Hepatocyte (in vitro differentiated cells): ENCODE results near the gene SH3PXD2B. TPM values are rescaled to one million over a fixed set of nuclear protein-coding genes. Genes with fewer than 3 reads are reported as not detected.

ENCODE experiments used
- DNase-seq: peaks from one replicate; pipeline ENCODE4 v3.0.0-alpha.2; 2016; ENCODE audit warnings: low spot score
- H2AFZ ChIP-seq: fragments of 200-600 bp; sonication (generic); 2 replicates; pipeline ENCODE4 v1.6.0; 2016; ENCODE audit warnings: antibody characterized with exemption, mild to moderate bottlenecking
- H3K27ac ChIP-seq: fragments of 200-600 bp; sonication (generic); 2 replicates; pipeline ENCODE4 v1.5.1; 2016; ENCODE audit warnings: mild to moderate bottlenecking
- H3K27me3 ChIP-seq: fragments of 200-600 bp; sonication (generic); 2 replicates; pipeline ENCODE4 v1.6.1; 2016
- H3K36me3 ChIP-seq: fragments of 200-600 bp; sonication (generic); replicated peaks from 2 replicates; pipeline ENCODE4 v1.5.1; 2016; ENCODE audit warnings: low read depth; ENCODE audit not compliant: insufficient read depth
- H3K4me1 ChIP-seq: fragments of 200-600 bp; sonication (generic); 2 replicates; pipeline ENCODE4 v1.5.1; 2016; ENCODE audit warnings: mild to moderate bottlenecking, moderate library complexity; ENCODE audit not compliant: insufficient read depth
- H3K4me2 ChIP-seq: fragments of 200-600 bp; sonication (generic); 2 replicates; pipeline ENCODE4 v1.6.0; 2016
- H3K4me3 ChIP-seq: fragments of 200-600 bp; sonication (generic); 2 replicates; pipeline ENCODE4 v1.5.1; 2016; ENCODE audit warnings: mild to moderate bottlenecking
- H3K79me2 ChIP-seq: fragments of 200-600 bp; sonication (generic); 2 replicates; pipeline ENCODE4 v1.6.0; 2017; ENCODE audit warnings: mild to moderate bottlenecking
- H3K9me2 ChIP-seq: fragments of 200-600 bp; sonication (generic); replicated peaks from 2 replicates; pipeline ENCODE4 v1.6.0; 2017; ENCODE audit warnings: mild to moderate bottlenecking; ENCODE audit not compliant: insufficient read depth
- H3K9me3 ChIP-seq: fragments of 200-600 bp; sonication (generic); 2 replicates; pipeline ENCODE4 v1.5.1; 2016; ENCODE audit warnings: low read depth, mild to moderate bottlenecking
- H4K20me1 ChIP-seq: fragments of 200-600 bp; sonication (generic); 2 replicates; pipeline ENCODE4 v1.6.0; 2016; ENCODE audit warnings: mild to moderate bottlenecking; ENCODE audit not compliant: insufficient read depth, poor library complexity, severe bottlenecking
- CTCF ChIP-seq: fragments of 200-600 bp; sonication (generic); IDR thresholded peaks from 2 replicates; pipeline ENCODE4 v1.5.1; 2016; ENCODE audit warnings: antibody characterized with exemption, mild to moderate bottlenecking; ENCODE audit not compliant: poor library complexity
- EZH2 ChIP-seq: fragments of 200-600 bp; sonication (generic); IDR thresholded peaks from 2 replicates; pipeline ENCODE4 v1.6.1; 2016; ENCODE audit warnings: antibody characterized with exemption, mild to moderate bottlenecking, borderline replicate concordance
- EZH2phosphoT487 ChIP-seq: fragments of 200-600 bp; sonication (generic); IDR thresholded peaks from one replicate; pipeline ENCODE4 v1.6.1; 2018; ENCODE audit warnings: antibody characterized with exemption, mild to moderate bottlenecking, low read depth, moderate library complexity; ENCODE audit not compliant: unreplicated experiment, severe bottlenecking
- WGBS: methylation state at CpG from one replicate; pipeline ENCODE4 v1.1.6; 2016; ENCODE audit warnings: low lambda C conversion rate; ENCODE audit errors: missing lambda C conversion rate; 5-methylcytosine and 5-hydroxymethylcytosine counted together
- polyA plus RNA-seq: library from polyadenylated mRNA; unstranded; fragments of >200 nt; fragmentation: Nextera tagmentation; extraction: Ambion mirVana; gene quantifications from 2 replicates; pipeline ENCODE4 v1.2.1, GENCODE V29; 2016
- total RNA-seq: library from RNA; depleted of rRNA; stranded (reverse); fragments of >200 nt; gene quantifications from 2 replicates; pipeline ENCODE4 v1.2.3, GENCODE V29; 2014

The SH3PXD2B gene
- total and polyA plus RNA-seq, 2 experiments from 2014 or later: 27.8 to 28.5 TPM

- H3K27ac ChIP-seq: no peak overlapping the region
These were observed 114.8 kb downstream of the SH3PXD2B start for GRCh38 chr5:172339264-172340180.

GRCh38 chr5:172336676-172337285 is 117.5 kb downstream of the SH3PXD2B start:
- Histone ChIP-seq H3K4me2 (no peak overlapping the region), H2AFZ (no peak overlapping the region), H3K9me2 (no peaks in the 10 kb centered on the region), H4K20me1 (no peaks in the 10 kb centered on the region), H3K27ac (no peak overlapping the region), H3K9me3 (no peaks in the 10 kb centered on the region), H3K4me1 (no peaks in the 10 kb centered on the region), H3K4me3 (no peak overlapping the region), H3K27me3 (no peaks in the 10 kb centered on the region), H3K79me2 (no peaks in the 10 kb centered on the region), H3K36me3 (no peaks in the 10 kb centered on the region)
- TF ChIP-seq EZH2: no peak
- TF ChIP-seq EZH2phosphoT487: no peak
- no peak for TF ChIP-seq CTCF
- no peak for DNase-seq
- 86% methylated on average over 9 of the region's 9 CpGs for WGBS

More at GRCh38 chr5:172339264-172340180, 114.8 kb downstream of the SH3PXD2B start:
- H3K79me2 ChIP-seq: no peaks in the 10 kb centered on the region
- H3K9me3 ChIP-seq: no peaks in the 10 kb centered on the region
- 95% methylated on average over 35 of the region's 35 CpGs for WGBS
- no peak overlapping the region for H2AFZ ChIP-seq
- TF ChIP-seq EZH2phosphoT487 (no peak), EZH2 (no peak)
- H3K36me3 ChIP-seq: no peaks in the 10 kb centered on the region
- no peaks in the 10 kb centered on the region for H4K20me1 ChIP-seq
- H3K27me3 ChIP-seq: no peaks in the 10 kb centered on the region
- H3K9me2 ChIP-seq: no peaks in the 10 kb centered on the region
- no peaks in the 10 kb centered on the region for H3K4me1 ChIP-seq
- no peak overlapping the region for H3K4me2 ChIP-seq
- no peak for DNase-seq
- H3K4me3 ChIP-seq: no peak overlapping the region

- Histone ChIP-seq H3K4me3 (no peak overlapping the region), H3K9me2 (no peaks in the 10 kb centered on the region), H3K4me2 (no peak overlapping the region), H4K20me1 (no peaks in the 10 kb centered on the region), H3K27me3 (no peaks in the 10 kb centered on the region), H3K36me3 (no peaks in the 10 kb centered on the region), H3K9me3 (no peaks in the 10 kb centered on the region), H3K79me2 (no peaks in the 10 kb centered on the region), H2AFZ (no peak overlapping the region), H3K27ac (no peak overlapping the region), H3K4me1 (no peaks in the 10 kb centered on the region)
- no peak for TF ChIP-seq CTCF
- TF ChIP-seq EZH2phosphoT487: no peak
- TF ChIP-seq EZH2: no peak
- 91% methylated on average over 10 of the region's 10 CpGs for WGBS
- DNase-seq: no peak
These were observed 118.1 kb downstream of the SH3PXD2B start for GRCh38 chr5:172336264-172336663.

- H2AFZ ChIP-seq: no peak overlapping the region
- H3K27me3 ChIP-seq: no peaks in the 10 kb centered on the region
- H3K9me2 ChIP-seq: no peaks in the 10 kb centered on the region
- no peak overlapping the region for H3K4me2 ChIP-seq
- no peak for TF ChIP-seq EZH2phosphoT487
- TF ChIP-seq CTCF: no peak
- no peak for TF ChIP-seq EZH2
- H3K9me3 ChIP-seq: no peaks in the 10 kb centered on the region
- H3K4me1 ChIP-seq: no peaks in the 10 kb centered on the region
- H3K4me3 ChIP-seq: no peak overlapping the region
- H3K79me2 ChIP-seq: no peaks in the 10 kb centered on the region
- no peaks in the 10 kb centered on the region for H4K20me1 ChIP-seq
- WGBS: 93% methylated on average over 4 of the region's 4 CpGs
- DNase-seq: no peak
- no peaks in the 10 kb centered on the region for H3K36me3 ChIP-seq
- H3K27ac ChIP-seq: no peak overlapping the region
These were observed 118.6 kb downstream of the SH3PXD2B start for GRCh38 chr5:172335721-172336120.
